Liver (tissue), 9 donors: ENCODE results near the gene RNGTT. TPM values are rescaled to one million over a fixed set of nuclear protein-coding genes. Genes with fewer than 3 reads are reported as not detected.

Experiments
- DNase-seq: peaks from one replicate; pipeline ENCODE4 v3.0.0-alpha.2; 2017; ENCODE audit warnings: low spot score
- H3K27ac ChIP-seq, 2 donors: one replicate each; pipeline ENCODE4 v1.7.0; 2013; ENCODE audit warnings: inconsistent platforms in 2 of 2, low read length in 2 of 2, control low read depth in 1 of 2, low read depth in 1 of 2, mild to moderate bottlenecking in 1 of 2
- H3K27me3 ChIP-seq, 4 donors: one replicate each; pipeline versions ENCODE4 v1.6.1 to v1.7.0; 2013; ENCODE audit warnings: low read length in 3 of 4, inconsistent platforms in 1 of 4, mild to moderate bottlenecking in 1 of 4, moderate library complexity in 1 of 4; ENCODE audit not compliant: control insufficient read depth in 4 of 4, insufficient read depth in 4 of 4
- H3K36me3 ChIP-seq, 4 donors: one replicate each; pipeline versions ENCODE4 v1.6.1 to v1.7.0; 2013; ENCODE audit warnings: low read length in 3 of 4, mild to moderate bottlenecking in 3 of 4, low read depth in 1 of 4, moderate library complexity in 1 of 4; ENCODE audit not compliant: control insufficient read depth in 4 of 4, insufficient read depth in 3 of 4
- H3K4me1 ChIP-seq, 4 donors: one replicate each; pipeline versions ENCODE4 v1.6.1 to v1.7.0; 2013; ENCODE audit warnings: low read length in 3 of 4, mild to moderate bottlenecking in 3 of 4, moderate library complexity in 1 of 4; ENCODE audit not compliant: control insufficient read depth in 4 of 4, insufficient read depth in 4 of 4
- H3K4me3 ChIP-seq, 3 donors: one replicate each; pipeline versions ENCODE4 v1.6.1 to v1.7.0; 2013; ENCODE audit warnings: low read length in 3 of 3, control low read depth in 1 of 3, low read depth in 1 of 3, mild to moderate bottlenecking in 1 of 3
- H3K9ac ChIP-seq, 2 donors: one replicate each; pipeline ENCODE4 v1.7.0; 2013; ENCODE audit warnings: low read length in 2 of 2, mild to moderate bottlenecking in 2 of 2, moderate library complexity in 2 of 2, control low read depth in 1 of 2, low read depth in 1 of 2
- H3K9me3 ChIP-seq, 4 donors: one replicate each; pipeline versions ENCODE4 v1.6.1 to v1.7.0; 2013; ENCODE audit warnings: low read length in 3 of 4; ENCODE audit not compliant: control insufficient read depth in 4 of 4
- EGR1 ChIP-seq, 2 donors: IDR thresholded peaks; 2 replicates each; pipeline ENCODE4 v1.6.1; 2016 to 2018; ENCODE audit warnings: antibody characterized with exemption in 2 of 2, low read depth in 2 of 2
- FOXA1 ChIP-seq: IDR thresholded peaks from 2 replicates; pipeline ENCODE4 v1.6.1; 2016; ENCODE audit warnings: antibody characterized with exemption
- FOXA2 ChIP-seq: IDR thresholded peaks from 2 replicates; pipeline ENCODE4 v1.6.1; 2016; ENCODE audit warnings: antibody characterized with exemption
- GABPA ChIP-seq, 2 donors: IDR thresholded peaks in 1 of 2; conservative IDR thresholded peaks in 1 of 2; 2 replicates each; pipeline ENCODE4 v1.6.1; 2016; ENCODE audit warnings: antibody characterized with exemption in 2 of 2, mild to moderate bottlenecking in 1 of 2, moderate library complexity in 1 of 2
- HNF4A ChIP-seq, 2 donors: conservative IDR thresholded peaks; 2 replicates each; pipeline ENCODE4 v1.6.1; 2016; ENCODE audit warnings: antibody characterized with exemption in 2 of 2, mild to moderate bottlenecking in 2 of 2
- HNF4G ChIP-seq: IDR thresholded peaks from 2 replicates; pipeline ENCODE4 v1.6.1; 2016; ENCODE audit warnings: antibody characterized with exemption
- JUND ChIP-seq, 2 donors: IDR thresholded peaks; 2 replicates each; pipeline ENCODE4 v1.6.1; 2016; ENCODE audit warnings: antibody characterized with exemption in 2 of 2
- NR2F2 ChIP-seq: IDR thresholded peaks from 2 replicates; pipeline ENCODE4 v1.6.1; 2016; ENCODE audit warnings: antibody characterized with exemption
- RAD21 ChIP-seq, 2 donors: IDR thresholded peaks; 2 replicates each; pipeline ENCODE4 v1.6.1; 2016; ENCODE audit warnings: antibody characterized with exemption in 2 of 2, mild to moderate bottlenecking in 2 of 2
- RXRA ChIP-seq, 2 donors: IDR thresholded peaks; 2 replicates each; pipeline ENCODE4 v1.6.1; 2017 to 2018; ENCODE audit warnings: antibody characterized with exemption in 2 of 2, mild to moderate bottlenecking in 1 of 2
- SP1 ChIP-seq: IDR thresholded peaks from 2 replicates; pipeline ENCODE4 v1.6.1; 2018; ENCODE audit warnings: antibody characterized with exemption, mild to moderate bottlenecking
- TAF1 ChIP-seq: conservative IDR thresholded peaks from 2 replicates; pipeline ENCODE4 v1.6.1; 2016; ENCODE audit warnings: antibody characterized with exemption, mild to moderate bottlenecking
- YY1 ChIP-seq: IDR thresholded peaks from 2 replicates; pipeline ENCODE4 v1.6.1; 2016; ENCODE audit warnings: antibody characterized with exemption, mild to moderate bottlenecking
- WGBS: extraction: QIAGEN DNeasy Blood & Tissue Kit; methylation state at CpG from one replicate; pipeline ENCODE4 v1.1.7; 2013; 5-methylcytosine and 5-hydroxymethylcytosine counted together
- polyA plus RNA-seq, 2 donors: library from polyadenylated mRNA; stranded (reverse) in 1 of 2; unstranded in 1 of 2; fragments of 200-250 nt in 1 of 2; fragments of >200 nt in 1 of 2; fragmentation: Nextera tagmentation in 1 of 2; extraction: Ambion mirVana in 1 of 2; gene quantifications; one replicate each; pipeline versions ENCODE4 v1.2.1 to v1.2.3, GENCODE V29; 2013 to 2015
- total RNA-seq, 2 donors: library from RNA; depleted of rRNA; stranded (reverse); fragments of >200 nt; gene quantifications; one replicate each; pipeline ENCODE4 v1.2.3, GENCODE V29; 2014
- TF ChIP-seq, protein P1 (sequence below): IDR thresholded peaks from 2 replicates; pipeline ENCODE4 v1.6.1; 2016; ENCODE audit warnings: antibody characterized with exemption
- TF ChIP-seq, protein P2 (sequence below): IDR thresholded peaks from 2 replicates; pipeline ENCODE4 v1.6.1; 2016; ENCODE audit warnings: antibody characterized with exemption
- TF ChIP-seq, protein P3 (sequence below): IDR thresholded peaks from 2 replicates; pipeline ENCODE4 v1.6.1; 2016; ENCODE audit warnings: antibody characterized with exemption
- TF ChIP-seq, protein P4 (sequence below): IDR thresholded peaks from 2 replicates; pipeline ENCODE4 v1.6.1; 2016; ENCODE audit warnings: antibody characterized with exemption, mild to moderate bottlenecking
- TF ChIP-seq, protein P5 (sequence below): fragments of 150-350 bp; IDR thresholded peaks from 2 replicates; pipeline ENCODE4 v1.5.1; 2017; ENCODE audit warnings: improper control_type of control experiment, low read depth, low read length; ENCODE audit not compliant: missing input control
- donor health status: healthy.
- donor health status: healthy.
- donor health status: healthy.
- donor health status: healthy.
- donor health status: healthy.

RNGTT gene
- total and polyA plus RNA-seq, 4 donors = 4.1 to 20.8 (median 7.2) TPM

DNA sequence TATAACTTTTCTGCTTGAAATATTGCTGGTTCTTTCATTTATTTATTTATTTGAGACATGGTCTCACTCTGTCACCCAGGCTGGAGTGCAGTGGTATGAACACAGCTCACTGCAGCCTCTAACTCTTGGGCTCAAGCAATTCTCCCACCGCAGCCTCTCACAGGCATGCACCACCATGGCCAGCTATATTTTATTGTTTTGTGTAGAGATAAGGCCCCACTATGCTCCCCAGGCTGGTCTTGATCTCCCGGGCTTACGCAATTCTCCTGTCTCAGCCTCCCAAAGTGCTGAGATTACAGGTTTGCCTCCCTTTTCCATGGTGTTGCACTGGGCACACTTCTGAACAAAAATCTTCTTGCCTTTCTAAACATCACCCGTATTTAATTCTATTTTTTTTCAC, 39.1 kb upstream of the RNGTT start:
- H3K27me3 ChIP-seq = no peaks in the 10 kb centered on the region
- H3K9me3 ChIP-seq = no peaks in the 10 kb centered on the region
- no peaks in the 10 kb centered on the region for H3K36me3 ChIP-seq
- no peak overlapping the region for H3K27ac ChIP-seq
- WGBS = 96% methylated on average over 4 of the region's 4 CpGs
- H3K4me3 ChIP-seq = no peak overlapping the region
- no peak for DNase-seq
- H3K9ac ChIP-seq = no peak overlapping the region
- TF ChIP-seq RAD21 (IDR thresholded peaks at IDR 0.05) (no peak), HNF4A (conservative IDR thresholded peaks at IDR 0.05) (no peak), GABPA (IDR thresholded peaks at IDR 0.05 in 1 of 2, conservative IDR thresholded peaks at IDR 0.05 in 1 of 2) (no peak), FOXA2 (no peak), SP1 (no peak), YY1 (no peak), NR2F2 (no peak), FOXA1 (no peak), RXRA (IDR thresholded peaks at IDR 0.05) (no peak), JUND (IDR thresholded peaks at IDR 0.05) (no peak), EGR1 (IDR thresholded peaks at IDR 0.05; ENCODE audit: low read depth in 2 of 2) (no peak), TAF1 (no peak), HNF4G (no peak)
- TF ChIP-seq, protein P1, sequence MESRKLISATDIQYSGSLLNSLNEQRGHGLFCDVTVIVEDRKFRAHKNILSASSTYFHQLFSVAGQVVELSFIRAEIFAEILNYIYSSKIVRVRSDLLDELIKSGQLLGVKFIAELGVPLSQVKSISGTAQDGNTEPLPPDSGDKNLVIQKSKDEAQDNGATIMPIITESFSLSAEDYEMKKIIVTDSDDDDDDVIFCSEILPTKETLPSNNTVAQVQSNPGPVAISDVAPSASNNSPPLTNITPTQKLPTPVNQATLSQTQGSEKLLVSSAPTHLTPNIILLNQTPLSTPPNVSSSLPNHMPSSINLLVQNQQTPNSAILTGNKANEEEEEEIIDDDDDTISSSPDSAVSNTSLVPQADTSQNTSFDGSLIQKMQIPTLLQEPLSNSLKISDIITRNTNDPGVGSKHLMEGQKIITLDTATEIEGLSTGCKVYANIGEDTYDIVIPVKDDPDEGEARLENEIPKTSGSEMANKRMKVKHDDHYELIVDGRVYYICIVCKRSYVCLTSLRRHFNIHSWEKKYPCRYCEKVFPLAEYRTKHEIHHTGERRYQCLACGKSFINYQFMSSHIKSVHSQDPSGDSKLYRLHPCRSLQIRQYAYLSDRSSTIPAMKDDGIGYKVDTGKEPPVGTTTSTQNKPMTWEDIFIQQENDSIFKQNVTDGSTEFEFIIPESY = no peak
- TF ChIP-seq, protein P2, sequence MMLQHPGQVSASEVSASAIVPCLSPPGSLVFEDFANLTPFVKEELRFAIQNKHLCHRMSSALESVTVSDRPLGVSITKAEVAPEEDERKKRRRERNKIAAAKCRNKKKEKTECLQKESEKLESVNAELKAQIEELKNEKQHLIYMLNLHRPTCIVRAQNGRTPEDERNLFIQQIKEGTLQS = no peak
- TF ChIP-seq, protein P3, sequence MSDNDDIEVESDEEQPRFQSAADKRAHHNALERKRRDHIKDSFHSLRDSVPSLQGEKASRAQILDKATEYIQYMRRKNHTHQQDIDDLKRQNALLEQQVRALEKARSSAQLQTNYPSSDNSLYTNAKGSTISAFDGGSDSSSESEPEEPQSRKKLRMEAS = no peak
- TF ChIP-seq, protein P4, sequence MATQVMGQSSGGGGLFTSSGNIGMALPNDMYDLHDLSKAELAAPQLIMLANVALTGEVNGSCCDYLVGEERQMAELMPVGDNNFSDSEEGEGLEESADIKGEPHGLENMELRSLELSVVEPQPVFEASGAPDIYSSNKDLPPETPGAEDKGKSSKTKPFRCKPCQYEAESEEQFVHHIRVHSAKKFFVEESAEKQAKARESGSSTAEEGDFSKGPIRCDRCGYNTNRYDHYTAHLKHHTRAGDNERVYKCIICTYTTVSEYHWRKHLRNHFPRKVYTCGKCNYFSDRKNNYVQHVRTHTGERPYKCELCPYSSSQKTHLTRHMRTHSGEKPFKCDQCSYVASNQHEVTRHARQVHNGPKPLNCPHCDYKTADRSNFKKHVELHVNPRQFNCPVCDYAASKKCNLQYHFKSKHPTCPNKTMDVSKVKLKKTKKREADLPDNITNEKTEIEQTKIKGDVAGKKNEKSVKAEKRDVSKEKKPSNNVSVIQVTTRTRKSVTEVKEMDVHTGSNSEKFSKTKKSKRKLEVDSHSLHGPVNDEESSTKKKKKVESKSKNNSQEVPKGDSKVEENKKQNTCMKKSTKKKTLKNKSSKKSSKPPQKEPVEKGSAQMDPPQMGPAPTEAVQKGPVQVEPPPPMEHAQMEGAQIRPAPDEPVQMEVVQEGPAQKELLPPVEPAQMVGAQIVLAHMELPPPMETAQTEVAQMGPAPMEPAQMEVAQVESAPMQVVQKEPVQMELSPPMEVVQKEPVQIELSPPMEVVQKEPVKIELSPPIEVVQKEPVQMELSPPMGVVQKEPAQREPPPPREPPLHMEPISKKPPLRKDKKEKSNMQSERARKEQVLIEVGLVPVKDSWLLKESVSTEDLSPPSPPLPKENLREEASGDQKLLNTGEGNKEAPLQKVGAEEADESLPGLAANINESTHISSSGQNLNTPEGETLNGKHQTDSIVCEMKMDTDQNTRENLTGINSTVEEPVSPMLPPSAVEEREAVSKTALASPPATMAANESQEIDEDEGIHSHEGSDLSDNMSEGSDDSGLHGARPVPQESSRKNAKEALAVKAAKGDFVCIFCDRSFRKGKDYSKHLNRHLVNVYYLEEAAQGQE = no peak
- TF ChIP-seq, protein P5, sequence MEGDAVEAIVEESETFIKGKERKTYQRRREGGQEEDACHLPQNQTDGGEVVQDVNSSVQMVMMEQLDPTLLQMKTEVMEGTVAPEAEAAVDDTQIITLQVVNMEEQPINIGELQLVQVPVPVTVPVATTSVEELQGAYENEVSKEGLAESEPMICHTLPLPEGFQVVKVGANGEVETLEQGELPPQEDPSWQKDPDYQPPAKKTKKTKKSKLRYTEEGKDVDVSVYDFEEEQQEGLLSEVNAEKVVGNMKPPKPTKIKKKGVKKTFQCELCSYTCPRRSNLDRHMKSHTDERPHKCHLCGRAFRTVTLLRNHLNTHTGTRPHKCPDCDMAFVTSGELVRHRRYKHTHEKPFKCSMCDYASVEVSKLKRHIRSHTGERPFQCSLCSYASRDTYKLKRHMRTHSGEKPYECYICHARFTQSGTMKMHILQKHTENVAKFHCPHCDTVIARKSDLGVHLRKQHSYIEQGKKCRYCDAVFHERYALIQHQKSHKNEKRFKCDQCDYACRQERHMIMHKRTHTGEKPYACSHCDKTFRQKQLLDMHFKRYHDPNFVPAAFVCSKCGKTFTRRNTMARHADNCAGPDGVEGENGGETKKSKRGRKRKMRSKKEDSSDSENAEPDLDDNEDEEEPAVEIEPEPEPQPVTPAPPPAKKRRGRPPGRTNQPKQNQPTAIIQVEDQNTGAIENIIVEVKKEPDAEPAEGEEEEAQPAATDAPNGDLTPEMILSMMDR = no peak
- peaks cover 0 to 5% (median 2%) of the 10 kb centered on the region in 4 donors for H3K4me1 ChIP-seq
